HG03280 (cell line): ENCODE results near the gene DCAKD.
"Not testable (repeated sequence)": the region's sequence is repeated elsewhere in the genome, so short reads cannot be mapped to it uniquely, and the experiment has no call there.

Experiments
- ATAC-seq: cut with Tn5 transposase; IDR thresholded peaks from one replicate; pipeline ENCODE4 v1.9.1; 2021; ENCODE audit warnings: mild to moderate bottlenecking, moderate library complexity; ENCODE audit not compliant: unreplicated experiment

Gene DCAKD

DNA sequence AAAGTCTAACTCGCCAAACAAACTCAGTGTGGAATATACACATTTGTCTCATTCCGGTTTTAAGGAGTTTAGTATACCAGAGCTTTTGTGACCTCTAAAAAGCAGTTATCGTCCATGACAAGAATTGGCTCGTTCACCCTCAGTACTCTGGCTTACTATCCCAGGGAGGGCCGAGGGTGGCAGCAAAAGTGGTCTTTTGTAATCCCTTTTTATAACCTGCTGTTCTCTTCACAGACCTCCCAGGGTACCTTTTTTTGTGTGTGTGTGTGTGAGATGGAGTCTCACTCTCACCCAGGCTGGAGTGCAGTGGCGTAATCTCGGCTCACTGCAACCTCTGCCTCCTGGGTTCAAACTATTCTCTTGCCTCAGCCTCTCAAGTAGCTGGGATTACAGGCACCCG is 18.6 kb upstream of the DCAKD start:
- ATAC-seq, result no peak

DNA sequence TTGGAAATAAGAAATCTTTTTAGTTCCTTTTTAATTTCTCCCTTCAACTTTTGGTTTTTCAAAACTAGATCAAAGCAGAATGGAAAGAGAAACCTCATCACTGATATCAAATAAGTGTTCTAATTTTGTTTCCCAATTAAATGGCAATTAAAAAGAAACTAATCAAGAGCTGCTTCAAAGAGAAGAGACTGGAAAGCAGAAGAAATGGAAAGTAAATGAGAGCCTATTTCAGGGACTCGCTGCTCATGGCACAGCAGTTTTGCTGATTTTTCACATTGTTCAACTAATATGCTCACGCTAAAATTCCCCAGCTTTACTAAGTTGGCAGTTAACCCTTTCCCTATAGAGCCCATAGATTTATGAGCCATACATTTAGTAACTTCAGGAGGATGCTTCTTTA is 16.2 kb upstream of the DCAKD start:
- no peak for ATAC-seq

DNA sequence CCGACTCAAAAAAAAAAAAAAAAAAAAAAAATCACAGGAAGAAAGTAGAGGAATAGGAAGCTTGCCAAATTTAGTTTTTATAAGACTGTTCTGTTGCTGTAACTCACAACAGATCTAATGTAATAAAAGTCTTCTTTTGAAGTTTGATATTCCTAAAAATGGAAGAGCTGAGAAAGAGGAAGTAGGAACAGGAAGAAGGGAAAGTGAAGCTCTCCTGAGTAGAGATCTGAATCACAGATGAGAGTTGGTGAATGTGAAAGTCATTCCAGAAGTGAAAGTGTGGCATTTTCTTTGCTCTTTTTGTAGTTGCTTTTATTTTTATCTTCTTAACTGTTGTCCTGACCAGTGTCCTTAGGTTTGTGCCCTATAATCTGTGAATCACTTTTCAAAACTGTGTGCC is 11.8 kb upstream of the DCAKD start:
- ATAC-seq, result no peak

DNA sequence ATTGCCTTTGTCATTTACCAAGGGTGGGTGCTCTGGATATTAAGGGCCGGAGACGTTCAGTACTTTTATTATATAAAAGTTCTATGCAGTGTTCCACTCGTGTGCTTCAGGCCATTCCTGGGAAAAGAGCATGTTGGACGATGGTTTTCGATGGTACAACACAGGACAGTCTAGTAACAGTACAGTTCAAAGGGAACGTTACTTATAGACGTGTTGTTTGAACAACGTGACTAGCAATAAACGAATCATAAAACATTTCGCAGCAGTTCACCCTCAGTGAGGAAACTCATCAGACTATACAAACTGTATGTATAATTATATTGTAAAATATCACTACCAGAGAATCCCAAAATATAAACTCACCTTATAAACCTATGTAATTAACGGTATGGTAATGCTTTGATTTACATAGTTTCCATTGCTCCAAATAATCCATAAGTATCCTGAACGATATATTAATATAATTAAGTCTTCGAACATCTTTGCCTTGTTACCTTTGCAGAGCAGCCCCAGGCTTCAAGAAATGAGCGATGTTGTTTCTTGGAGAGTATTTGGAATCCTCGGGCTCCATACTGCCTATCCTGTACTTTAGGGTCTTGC is 10.3 kb upstream of the DCAKD start:
- ATAC-seq, result no peak

DNA sequence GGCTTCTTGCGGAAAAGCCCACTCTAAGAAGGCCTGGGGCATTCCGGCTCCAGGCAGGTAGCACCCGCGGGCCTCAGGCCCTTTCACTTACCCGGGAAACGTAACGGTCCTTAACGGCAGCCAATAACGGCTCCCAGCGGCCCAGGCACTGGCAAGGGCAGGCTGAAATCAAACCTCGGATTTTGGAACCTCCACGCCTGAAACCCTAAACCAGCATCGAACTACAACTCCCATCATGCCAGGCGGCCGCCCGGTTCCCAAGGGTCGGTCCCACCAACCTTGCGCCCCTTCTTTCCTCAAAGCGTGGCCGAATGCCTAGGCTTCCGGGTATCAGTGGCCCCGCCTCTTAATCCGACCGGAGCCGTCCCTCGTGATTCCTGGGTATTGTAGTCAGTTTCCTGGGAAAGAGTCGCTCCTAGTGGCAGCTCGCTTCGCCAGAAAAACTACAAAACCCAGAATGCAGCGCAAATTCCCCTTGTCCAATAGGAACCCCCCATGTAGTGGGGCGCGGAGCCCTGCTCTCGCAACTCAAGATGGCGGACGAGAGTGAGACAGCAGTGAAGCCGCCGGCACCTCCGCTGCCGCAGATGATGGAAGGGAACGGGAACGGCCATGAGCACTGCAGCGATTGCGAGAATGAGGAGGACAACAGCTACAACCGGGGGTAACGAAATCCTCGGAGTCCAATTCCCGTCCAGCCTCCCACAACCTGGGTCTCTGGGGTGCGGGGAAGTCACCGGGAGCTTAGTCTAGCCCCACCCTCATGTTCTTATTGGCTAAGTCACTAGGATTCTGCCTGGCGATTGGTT is 9.6 kb upstream of the DCAKD start, which contains the start of gene NMT1:
TSS of gene NMT1 (plus strand) at position 521 of the 809 bp plus-strand sequence. CDS start at position 534, 13 bp downstream.
- peak; percentile 87 for ATAC-seq

DNA sequence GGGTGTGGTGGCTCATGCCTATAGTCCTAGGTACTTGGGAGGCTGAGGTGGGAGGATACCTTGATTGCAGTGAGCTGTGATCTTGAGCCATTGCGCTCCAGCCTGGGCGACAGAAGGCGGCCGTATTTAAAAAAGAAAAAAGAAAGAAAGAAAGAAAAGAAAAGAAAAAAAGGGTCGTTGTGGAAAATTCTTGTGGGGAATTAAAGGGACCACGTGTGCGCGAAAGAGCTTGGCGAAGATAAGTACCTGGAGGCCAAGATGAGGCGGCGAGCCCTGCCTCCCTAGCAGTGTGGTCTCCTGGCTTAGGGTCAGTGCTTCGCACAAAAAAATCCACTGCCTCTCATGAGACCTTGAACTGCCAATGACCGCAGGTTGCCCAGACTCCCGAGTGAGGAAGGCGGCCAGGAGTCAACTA is 9.0 kb upstream of the DCAKD start:
- peak; percentile 4 for ATAC-seq

DNA sequence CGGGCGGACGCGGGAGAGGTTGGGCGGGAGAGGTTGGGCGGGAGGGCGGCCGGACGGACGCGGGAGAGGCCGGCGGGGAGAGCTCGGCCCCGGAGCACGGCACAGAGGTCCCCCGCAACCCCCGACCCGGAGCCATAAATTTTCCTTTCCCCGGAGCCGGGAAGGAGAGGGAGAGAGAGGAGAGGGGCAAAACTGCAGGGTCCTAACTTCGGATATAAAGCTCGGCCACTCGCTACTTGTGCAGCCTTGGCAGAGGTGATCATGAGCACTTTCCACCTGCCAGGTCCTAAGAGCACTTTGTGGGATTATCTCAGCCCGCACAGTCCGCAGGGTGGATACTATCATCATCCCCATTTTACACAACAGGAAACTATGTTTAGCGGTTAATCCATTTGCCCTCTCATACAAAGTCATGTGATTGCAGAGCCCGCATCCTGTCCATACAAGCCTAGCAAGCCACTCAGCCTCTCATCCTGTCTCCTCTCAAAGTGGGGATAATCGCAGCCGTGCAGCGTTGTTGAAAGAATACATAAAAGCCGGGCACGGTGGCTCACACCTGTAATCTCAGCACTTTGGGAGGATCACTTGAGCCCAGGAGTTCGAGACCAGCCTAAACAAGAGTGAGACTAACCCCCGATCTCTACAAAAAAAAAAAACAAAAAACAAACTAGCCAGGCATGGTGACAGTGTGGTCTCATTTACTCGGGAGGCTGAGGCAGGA is 780 bp upstream of the DCAKD start:
- ATAC-seq, result no peak

DNA sequence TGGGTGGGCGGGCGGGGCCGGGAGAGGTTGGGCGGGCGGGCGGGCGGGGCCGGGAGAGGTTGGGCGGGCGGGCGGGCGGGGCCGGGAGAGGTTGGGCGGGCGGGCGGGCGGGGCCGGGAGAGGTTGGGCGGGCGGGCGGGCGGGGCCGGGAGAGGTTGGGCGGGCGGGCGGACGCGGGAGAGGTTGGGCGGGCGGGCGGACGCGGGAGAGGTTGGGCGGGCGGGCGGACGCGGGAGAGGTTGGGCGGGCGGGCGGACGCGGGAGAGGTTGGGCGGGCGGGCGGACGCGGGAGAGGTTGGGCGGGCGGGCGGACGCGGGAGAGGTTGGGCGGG is 254 bp upstream of the DCAKD start:
- not testable (repeated sequence) for ATAC-seq

DNA sequence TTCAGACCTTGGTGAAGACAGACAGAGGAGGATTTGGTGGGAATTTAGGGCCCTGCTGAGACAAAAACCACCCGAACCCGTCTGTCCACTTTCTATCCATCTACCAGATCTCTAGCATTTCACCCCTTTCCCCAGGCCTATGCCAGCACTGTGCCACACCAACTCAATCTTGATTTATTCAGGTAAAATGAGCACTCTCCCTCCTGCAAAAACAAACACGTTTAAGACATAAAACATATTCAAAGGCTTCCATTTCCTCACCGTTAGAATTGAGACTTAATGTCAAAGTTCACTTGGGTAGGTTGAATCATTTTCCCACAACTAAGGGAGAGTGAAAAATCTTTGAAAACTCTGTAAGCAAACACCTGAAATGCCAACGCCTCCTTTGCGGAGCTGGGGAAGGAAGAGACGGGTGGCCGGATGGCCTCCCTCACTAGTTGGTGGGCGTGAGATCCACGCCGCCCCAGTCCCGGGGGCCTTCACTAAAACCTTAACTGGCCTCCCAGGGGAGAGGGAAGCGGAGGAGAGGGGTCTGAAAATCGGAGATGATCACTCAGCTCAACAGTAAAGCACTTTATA is 862 bp downstream of the DCAKD start:
- ATAC-seq, result no peak

DNA sequence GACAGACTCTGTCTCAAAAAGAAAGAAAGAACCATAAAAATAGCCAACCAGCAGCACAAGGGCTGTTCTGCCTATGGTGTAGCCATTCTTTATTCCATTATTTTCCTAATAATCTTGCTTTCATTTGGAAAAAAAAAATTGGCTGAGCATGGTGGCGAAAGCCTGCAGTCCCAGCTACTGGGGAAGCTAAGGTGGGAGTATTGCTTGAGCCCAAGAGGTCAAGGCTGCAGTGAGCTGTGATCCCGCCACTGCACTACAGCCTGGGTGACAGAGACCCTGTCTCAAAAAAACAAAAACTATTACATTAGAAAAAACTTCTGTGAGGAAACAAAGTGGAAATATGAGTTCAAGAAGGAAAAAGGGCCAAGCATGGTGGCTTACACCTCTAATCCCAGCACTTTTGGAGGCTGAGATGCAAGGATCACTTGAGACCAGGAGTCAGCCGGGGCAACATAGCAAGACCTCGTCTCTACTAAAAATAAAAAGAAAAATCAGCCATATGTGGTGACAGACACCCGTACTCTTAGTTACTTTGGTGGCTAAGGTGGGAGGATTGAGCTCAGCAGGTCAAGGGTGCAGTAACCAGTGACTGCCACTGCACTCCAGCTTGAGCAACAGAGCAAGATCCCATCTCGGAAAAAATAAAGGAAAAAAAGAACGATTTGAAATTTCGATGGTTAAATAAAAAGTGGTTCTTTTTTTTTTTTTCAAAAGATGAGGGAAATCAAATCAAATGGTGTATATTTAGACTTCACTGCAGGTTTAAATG is 2.5 kb downstream of the DCAKD start:
- ATAC-seq, result no peak

DNA sequence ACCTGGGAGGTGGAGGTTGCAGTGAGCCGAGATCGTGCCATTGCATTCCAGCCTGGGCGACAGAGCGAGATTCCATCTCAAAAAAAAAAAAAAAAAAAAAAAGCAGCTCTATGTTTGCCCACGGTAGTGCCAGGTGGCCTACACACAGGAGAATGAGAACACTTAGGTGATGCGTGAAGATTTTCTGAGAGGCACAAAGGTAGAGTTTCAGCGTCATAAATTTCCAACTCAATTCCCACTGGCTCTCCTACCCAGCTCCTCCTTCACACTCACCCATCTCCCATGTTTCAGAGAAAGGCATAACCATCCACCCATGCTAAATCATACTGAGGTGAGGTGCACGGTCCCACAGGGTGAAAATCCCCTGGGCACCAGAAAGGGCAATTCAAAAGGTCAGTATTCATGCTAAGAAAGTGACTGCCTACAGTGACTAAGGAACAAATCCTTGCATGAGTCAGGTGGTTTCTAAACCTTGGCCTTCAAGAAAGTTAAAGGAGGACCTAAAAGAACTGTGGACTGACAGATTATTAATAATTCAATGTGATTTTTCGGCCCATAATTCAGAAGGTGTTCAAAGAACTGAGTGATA is 4.8 kb downstream of the DCAKD start:
- no peak for ATAC-seq

DNA sequence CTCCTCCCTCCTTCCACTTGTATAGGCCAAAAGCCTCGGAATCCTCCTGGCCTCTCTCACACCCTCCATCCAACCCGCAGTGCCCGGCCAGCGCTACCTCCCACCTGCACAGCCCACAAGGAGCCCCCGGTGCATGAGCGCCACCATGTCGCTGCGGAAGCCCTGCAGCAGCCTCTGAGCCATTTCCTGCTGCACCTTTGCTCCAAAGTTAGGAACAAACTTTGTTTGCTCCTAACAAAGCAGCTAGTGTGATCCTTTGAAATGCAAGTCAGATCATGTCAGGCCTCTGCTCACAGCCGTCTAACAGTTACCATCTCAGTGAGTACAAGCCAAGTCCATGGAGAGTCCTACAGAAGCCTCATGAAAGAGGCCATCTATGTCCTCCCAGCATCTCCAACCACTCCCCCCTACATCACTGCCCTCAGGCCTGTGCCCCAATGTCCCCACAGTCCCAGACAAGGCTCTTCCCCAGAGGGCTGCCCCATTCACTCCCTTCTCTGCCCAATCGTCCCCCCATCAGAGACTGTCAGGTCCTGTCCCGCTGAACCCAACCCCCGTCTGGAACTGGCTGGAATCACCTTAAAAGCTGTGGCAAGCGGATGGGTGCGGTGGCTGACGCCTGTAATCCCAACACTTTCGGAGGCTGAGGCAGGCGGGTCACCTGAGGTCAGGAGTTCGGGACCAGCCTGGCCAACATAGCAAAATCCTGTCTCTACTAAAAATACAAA is 7.5 kb downstream of the DCAKD start:
- no peak for ATAC-seq

DNA sequence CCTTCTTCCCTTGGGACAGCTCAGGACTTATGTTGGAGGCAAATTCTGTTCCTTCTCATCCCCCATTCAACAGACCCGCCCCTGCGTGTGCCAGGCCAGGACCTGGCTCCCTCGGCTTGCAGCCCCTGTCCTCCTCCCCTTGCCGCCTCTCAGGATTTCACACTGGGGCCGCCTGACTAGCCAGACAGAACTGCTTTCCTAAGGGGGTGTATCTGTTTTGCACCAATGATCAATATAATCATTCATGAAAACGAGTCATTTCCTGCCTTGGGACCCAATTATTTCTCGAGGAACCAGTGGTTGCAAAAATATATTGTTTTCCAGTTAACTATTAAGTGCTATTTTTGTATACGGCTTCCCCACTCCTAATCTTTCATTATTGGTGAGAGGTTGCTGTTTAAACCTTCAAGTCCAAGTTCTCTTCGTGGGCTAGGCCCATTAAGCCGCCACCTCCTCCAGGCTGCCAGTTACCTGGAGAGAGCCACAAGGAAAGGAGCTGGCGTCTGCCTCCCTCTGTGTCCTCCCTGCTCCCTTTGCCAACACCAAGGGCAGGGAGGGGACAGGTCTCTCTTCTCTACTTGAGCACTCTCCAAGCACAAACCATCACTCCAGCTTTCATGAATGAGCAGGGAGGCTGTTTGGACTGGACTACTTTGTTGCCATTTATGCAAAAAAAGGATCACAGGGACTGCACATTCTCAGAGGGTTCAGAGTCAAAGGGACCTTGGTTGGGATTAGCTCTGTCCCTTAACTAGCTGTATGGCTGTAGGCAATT is 8.9 kb downstream of the DCAKD start:
- ATAC-seq, result no peak

DNA sequence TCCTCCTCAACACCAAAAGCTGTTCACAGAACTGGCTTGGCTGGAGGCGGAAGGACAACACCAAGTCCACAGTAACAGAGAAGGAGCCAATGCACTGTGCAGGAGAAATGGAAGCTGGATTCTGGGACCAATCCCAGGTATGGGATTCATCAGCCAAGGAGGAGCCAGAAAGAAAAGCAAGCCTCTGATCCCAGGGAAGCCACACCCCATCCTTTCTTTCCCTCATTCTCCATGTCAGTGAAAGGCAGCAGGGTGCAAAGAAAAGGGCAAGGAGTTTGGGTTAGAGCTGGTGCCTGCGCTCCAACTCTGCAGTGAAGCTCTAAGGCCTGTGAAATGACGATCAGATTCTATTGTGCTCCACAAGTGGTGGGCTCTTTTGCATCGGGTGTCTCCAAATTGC is 11.0 kb downstream of the DCAKD start:
- no peak for ATAC-seq

DNA sequence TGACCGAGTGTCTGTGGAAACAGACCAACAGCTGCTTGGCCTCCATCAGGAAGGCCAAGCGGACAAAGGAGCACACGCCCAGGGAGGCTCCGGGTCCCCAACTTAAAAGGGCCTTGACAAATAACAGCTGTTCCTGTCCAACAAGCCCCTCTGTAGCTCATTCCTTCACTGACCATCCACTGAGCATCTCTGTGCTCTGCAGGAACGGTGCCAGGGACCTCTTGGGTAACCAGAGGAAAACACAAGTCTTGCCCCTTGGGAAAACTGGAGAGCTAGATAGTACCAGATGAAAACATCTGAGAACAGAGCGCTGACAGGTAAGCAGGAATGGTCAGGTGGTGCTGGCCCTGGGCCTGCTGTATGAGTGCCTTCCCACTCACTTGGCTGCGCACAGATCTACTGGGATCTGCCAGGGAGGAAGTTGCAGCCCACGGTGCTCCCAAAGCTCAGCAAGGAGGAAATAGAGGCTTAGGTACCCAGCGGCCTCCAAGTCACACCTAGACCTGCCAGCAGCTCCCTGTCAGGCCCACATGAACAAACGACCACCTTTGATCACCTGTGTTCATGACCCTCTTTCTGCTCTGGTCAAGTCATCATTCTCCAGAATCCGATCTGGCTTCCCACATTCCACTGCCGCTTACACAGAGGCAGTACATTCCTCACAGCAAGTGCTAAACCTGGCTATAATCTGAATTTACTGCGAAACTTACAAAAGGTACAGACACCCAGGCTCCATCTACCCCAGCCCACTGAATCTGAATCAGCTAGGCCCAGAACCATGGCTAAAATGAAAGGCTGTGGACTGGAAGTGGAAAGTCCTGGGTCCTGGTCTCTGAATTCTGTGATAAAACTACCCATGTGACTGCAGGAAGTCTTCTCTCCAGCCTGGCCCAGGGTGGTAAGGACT is 12.5 kb downstream of the DCAKD start:
- no peak for ATAC-seq

DNA sequence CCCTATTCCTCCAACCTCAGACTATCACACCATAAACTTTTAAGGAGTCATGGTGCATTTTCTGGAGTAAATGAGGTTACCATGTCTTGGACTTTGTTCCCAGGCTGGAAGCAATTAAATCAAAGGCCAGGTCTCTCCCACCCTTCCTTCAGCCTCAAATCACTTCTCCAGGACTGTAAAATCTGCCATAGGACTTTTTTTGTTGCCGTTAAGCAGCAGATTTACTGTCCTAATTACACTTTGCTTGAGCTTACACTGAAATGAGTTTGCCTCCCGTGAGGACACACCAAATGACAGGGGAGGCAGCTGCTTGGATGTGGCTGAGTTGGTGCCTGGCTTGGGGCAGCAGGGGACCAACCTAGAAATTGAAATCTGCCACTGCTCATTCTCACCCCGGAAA is 14.7 kb downstream of the DCAKD start:
- no peak for ATAC-seq

DNA sequence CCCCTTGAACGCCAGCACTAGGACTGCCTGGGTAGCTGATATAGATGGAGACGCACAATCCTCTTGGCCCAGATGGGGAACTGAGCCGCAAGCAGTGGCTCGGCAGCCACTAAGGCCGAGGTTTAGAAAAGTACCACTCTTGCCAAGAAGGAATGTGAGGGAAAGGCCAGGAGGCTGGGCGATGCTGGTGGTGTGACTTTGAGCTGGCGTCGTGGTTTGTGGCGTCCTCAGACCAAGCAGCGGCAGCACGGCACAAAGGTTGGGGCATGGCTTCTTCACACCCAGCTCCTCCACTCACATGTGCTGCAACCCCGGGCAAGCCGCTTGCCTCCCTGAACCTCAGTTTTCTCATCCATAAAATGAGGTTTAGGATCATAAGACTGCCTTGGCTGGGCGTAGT is 15.6 kb downstream of the DCAKD start:
- no peak for ATAC-seq

DNA sequence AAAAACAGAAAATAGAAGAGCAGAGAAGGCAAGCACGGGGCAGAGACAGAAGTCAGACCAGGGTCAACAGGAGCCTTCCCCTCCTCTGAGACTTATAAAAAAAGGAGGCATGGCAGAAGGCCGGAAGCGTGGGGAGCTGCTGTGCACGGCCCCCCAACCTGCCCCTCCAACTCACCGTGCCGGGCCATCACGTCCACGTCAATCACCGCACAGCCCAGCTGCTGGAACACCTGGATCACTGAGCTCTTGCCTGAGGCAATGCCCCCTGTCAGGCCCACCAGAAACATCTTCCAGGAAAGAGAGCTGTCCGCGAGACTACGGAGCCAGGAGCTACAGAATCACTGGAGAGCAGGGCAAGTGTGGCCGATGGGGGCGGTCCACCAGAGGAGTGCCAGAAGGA is 16.8 kb downstream of the DCAKD start:
- ATAC-seq, result no peak
